Measurements from ENCODE around the gene BDH2. TPM values are rescaled to one million over a fixed set of nuclear protein-coding genes. Genes with fewer than 3 reads are reported as not detected.

Gene BDH2
- total RNA-seq, 1 experiment from 2014 or later, result 28.3 TPM

DNA sequence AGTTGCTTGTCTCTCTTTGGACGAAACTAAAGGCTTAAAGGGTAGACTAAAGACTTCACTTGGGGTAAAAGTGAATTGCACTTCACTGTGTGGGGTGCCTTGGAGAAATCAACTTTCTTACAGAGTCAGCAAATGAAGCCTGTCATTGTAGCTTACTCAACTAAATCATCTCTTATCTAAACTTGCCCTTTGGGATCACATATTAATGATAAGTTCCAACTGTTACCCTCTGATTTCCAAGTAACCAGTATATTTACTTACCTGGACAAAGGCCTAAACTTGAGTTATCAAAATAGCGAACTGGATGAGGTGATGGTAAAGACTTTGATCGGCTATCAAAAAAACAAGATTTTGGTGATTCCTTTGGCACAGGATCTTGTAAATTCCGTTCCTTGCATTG, 8.9 kb upstream of the BDH2 start:
- H3K9me3 ChIP-seq (ENCODE audit: low read depth, low read length, poor library complexity, severe bottlenecking), result no peaks in the 10 kb centered on the region
- ChIA-PET CTCF (no interaction called here), POLR2A (ENCODE audit: low non-redundant PET) (no interaction called here)
- no peak for DNase-seq (ENCODE audit: low spot score)
- H3K4me1 ChIP-seq (ENCODE audit: insufficient read depth, low read length, poor library complexity, severe bottlenecking), result no peaks in the 10 kb centered on the region
- H3K27ac ChIP-seq (ENCODE audit: low read depth, low read length, poor library complexity, severe bottlenecking), result no peak overlapping the region
- BruUV-seq (replicated peaks), result no TSS peak
- H3K36me3 ChIP-seq (ENCODE audit: insufficient read depth, low read length, poor library complexity, severe bottlenecking), result peaks cover 41% of the 10 kb centered on the region
- intact Hi-C loops (cut with micrococcal nuclease; ENCODE audit: unreplicated experiment), result no loop called here
- no peaks in the 10 kb centered on the region for H3K27me3 ChIP-seq (replicated peaks; ENCODE audit: insufficient read depth, low read depth, low read length, poor library complexity)
- H3K4me3 ChIP-seq (ENCODE audit: low read depth, low read length, poor library complexity, severe bottlenecking), result no peak overlapping the region
- TF ChIP-seq, protein P1, sequence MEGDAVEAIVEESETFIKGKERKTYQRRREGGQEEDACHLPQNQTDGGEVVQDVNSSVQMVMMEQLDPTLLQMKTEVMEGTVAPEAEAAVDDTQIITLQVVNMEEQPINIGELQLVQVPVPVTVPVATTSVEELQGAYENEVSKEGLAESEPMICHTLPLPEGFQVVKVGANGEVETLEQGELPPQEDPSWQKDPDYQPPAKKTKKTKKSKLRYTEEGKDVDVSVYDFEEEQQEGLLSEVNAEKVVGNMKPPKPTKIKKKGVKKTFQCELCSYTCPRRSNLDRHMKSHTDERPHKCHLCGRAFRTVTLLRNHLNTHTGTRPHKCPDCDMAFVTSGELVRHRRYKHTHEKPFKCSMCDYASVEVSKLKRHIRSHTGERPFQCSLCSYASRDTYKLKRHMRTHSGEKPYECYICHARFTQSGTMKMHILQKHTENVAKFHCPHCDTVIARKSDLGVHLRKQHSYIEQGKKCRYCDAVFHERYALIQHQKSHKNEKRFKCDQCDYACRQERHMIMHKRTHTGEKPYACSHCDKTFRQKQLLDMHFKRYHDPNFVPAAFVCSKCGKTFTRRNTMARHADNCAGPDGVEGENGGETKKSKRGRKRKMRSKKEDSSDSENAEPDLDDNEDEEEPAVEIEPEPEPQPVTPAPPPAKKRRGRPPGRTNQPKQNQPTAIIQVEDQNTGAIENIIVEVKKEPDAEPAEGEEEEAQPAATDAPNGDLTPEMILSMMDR (conservative IDR thresholded peaks at IDR 0.05; ENCODE audit: low read depth, low read length), result no peak
- TF ChIP-seq EZH2 (IDR thresholded peaks at IDR 0.05; ENCODE audit: borderline replicate concordance, low read depth, low read length, poor library complexity, severe bottlenecking), result no peak

DNA sequence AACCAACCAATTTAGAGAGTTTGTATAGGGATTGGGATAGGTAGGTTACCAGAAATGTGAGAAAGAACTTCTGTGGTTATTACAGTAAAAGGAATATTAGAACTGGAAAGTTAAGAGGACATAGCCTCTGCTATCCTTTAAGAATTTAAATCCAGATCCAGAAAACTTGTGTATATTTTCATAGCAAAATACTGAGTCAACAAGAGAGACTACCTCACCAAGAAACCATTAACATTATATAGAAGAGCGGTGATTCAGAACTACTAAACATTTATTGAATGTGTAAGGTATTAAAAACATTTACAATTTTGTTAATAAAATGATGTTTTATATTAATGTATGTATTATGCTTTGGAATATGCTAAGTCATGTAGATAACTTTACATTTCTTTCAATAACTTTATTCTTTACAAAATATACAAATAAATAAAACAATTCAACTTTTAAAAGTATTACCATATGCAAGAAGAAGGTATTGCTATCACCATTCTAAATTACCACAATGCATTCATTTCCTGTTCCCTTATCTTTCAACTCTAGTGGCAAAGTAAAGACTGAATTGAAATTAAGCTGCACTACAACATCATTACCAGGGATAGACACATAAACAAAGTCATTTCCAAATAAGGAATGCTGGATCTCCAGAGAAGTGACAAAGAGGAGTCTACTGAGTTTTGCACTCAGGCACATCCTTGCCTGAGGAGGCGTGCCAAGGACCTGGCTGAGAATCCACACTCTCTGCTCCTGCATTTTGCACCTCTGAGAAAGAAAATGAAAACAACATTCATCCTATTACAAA, 6.1 kb upstream of the BDH2 start:
- intact Hi-C loops (cut with micrococcal nuclease; ENCODE audit: unreplicated experiment), result no loop called here
- TF ChIP-seq, protein P1 (conservative IDR thresholded peaks at IDR 0.05; ENCODE audit: low read depth, low read length), result no peak
- no peak for TF ChIP-seq EZH2 (IDR thresholded peaks at IDR 0.05; ENCODE audit: borderline replicate concordance, low read depth, low read length, poor library complexity, severe bottlenecking)
- ChIA-PET POLR2A (ENCODE audit: low non-redundant PET) (no interaction called here), CTCF (no interaction called here)
- peaks cover 36% of the 10 kb centered on the region for H3K36me3 ChIP-seq (ENCODE audit: insufficient read depth, low read length, poor library complexity, severe bottlenecking)
- no peak for DNase-seq (ENCODE audit: low spot score)
- no peak overlapping the region for H3K4me3 ChIP-seq (ENCODE audit: low read depth, low read length, poor library complexity, severe bottlenecking)
- no peaks in the 10 kb centered on the region for H3K9me3 ChIP-seq (ENCODE audit: low read depth, low read length, poor library complexity, severe bottlenecking)
- no peak overlapping the region for H3K27ac ChIP-seq (ENCODE audit: low read depth, low read length, poor library complexity, severe bottlenecking)
- no TSS peak for BruUV-seq (replicated peaks)
- no peaks in the 10 kb centered on the region for H3K27me3 ChIP-seq (replicated peaks; ENCODE audit: insufficient read depth, low read depth, low read length, poor library complexity)
- H3K4me1 ChIP-seq (ENCODE audit: insufficient read depth, low read length, poor library complexity, severe bottlenecking), result no peaks in the 10 kb centered on the region

DNA sequence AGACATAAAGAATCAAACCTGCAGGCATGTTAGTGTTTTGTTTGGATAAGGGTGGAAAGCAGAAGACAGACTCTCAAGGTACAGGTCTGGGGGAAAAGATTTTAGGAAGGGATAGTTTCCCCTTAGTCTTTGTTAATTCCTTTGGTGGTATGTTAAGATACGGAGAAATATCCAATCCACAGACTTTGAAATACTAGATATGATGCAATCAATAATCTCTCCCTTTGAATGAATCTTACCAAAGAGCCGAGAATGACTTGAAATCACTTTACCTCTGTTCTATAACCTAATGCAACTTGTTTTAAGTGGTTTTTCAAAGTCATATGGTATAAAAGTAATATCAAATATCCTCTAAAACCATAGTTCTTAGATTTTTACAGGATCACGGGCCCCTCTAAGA, 5.3 kb upstream of the BDH2 start:
- BruUV-seq (replicated peaks), result no TSS peak
- intact Hi-C loops (cut with micrococcal nuclease; ENCODE audit: unreplicated experiment), result loop anchor here (5.0 kb wide), 1 partner anchor 827 kb away; no protein-coding TSS in a partner anchor
- Histone ChIP-seq H3K27ac (ENCODE audit: low read depth, low read length, poor library complexity, severe bottlenecking) (no peak overlapping the region), H3K4me1 (ENCODE audit: insufficient read depth, low read length, poor library complexity, severe bottlenecking) (no peaks in the 10 kb centered on the region), H3K36me3 (ENCODE audit: insufficient read depth, low read length, poor library complexity, severe bottlenecking) (peaks cover 28% of the 10 kb centered on the region), H3K4me3 (ENCODE audit: low read depth, low read length, poor library complexity, severe bottlenecking) (no peak overlapping the region), H3K27me3 (replicated peaks; ENCODE audit: insufficient read depth, low read depth, low read length, poor library complexity) (no peaks in the 10 kb centered on the region), H3K9me3 (ENCODE audit: low read depth, low read length, poor library complexity, severe bottlenecking) (no peaks in the 10 kb centered on the region)
- POLR2A ChIA-PET (ENCODE audit: low non-redundant PET), result no interaction called here
- CTCF ChIA-PET, result no interaction called here
- no peak for DNase-seq (ENCODE audit: low spot score)
- TF ChIP-seq, protein P1 (conservative IDR thresholded peaks at IDR 0.05; ENCODE audit: low read depth, low read length), result no peak
- no peak for TF ChIP-seq EZH2 (IDR thresholded peaks at IDR 0.05; ENCODE audit: borderline replicate concordance, low read depth, low read length, poor library complexity, severe bottlenecking)

Data from A673 (cell line).